HepG2 (cell line): ENCODE measurements around the gene SSBP1. TPM values are rescaled to one million over a fixed set of nuclear protein-coding genes. Genes with fewer than 3 reads are reported as not detected.

ENCODE experiments used
- ATAC-seq: fragments of 200-7000 bp; cut with Tn5 transposase; 3 replicates; pipeline ENCODE4 v1.9.1; 2020; ENCODE audit warnings: mild to moderate bottlenecking, moderate library complexity
- BruUV-seq: library from RNA; stranded (reverse); fragments of 400-500 nt; replicated peaks from 2 replicates; lab custom pipeline; 2021; lab: Mats Ljungman, UMichigan
- CTCF ChIA-PET: fragments of 300-600 bp; formaldehyde crosslinking; extraction: SDS; loops from one replicate; lab custom pipeline; 2021; ENCODE audit warnings: low total read pairs, inconsistent platforms, low intra/inter-chr PET ratio; lab: Yijun Ruan, JAX
- POLR2A ChIA-PET: fragments of 350-600 bp; sonication (Branson Sonifier 250); formaldehyde crosslinking; loops from one replicate; lab custom pipeline; 2020; ENCODE audit warnings: antibody characterized with exemption, inconsistent platforms; lab: Yijun Ruan, JAX
- DNase-seq: peaks from one replicate; pipeline ENCODE4 v3.0.0-alpha.2; 2015; ENCODE audit warnings: low spot score
- FAIRE-seq: peaks from 3 replicates; lab custom pipeline; 2011; peaks lifted over from hg19 to GRCh38; lab: Jason Lieb, UNC
- H2AFZ ChIP-seq: one replicate; pipeline ENCODE4 v1.6.1; 2011; ENCODE audit warnings: low read length, inconsistent platforms
- H3K27ac ChIP-seq: fragments of 300-600 bp; 3 replicates; pipeline ENCODE4 v1.8.0; 2011; ENCODE audit warnings: mixed run types, mild to moderate bottlenecking, mixed read lengths, low read length, inconsistent platforms; ENCODE audit not compliant: insufficient read depth; ENCODE audit errors: extremely low read length
- H3K27me3 ChIP-seq, 2 experiments: fragments of 200-600 bp in 1 of 2; 2 replicates in 1 of 2; 3 replicates in 1 of 2; pipeline versions ENCODE4 v1.6.0 to v1.8.0; 2011; ENCODE audit warnings: low read length in 2 of 2, mild to moderate bottlenecking in 2 of 2, moderate library complexity in 2 of 2, inconsistent platforms in 1 of 2; ENCODE audit not compliant: insufficient read depth in 2 of 2, control insufficient read depth in 1 of 2
- H3K36me3 ChIP-seq, 2 experiments: fragments of 200-600 bp in 1 of 2; replicated peaks in 1 of 2; 2 replicates in 1 of 2; 3 replicates in 1 of 2; pipeline versions ENCODE4 v1.5.1 to v1.8.0; 2011; ENCODE audit warnings: low read length in 2 of 2, inconsistent platforms in 1 of 2; ENCODE audit not compliant: insufficient read depth in 2 of 2, control insufficient read depth in 1 of 2
- H3K4me1 ChIP-seq: 2 replicates; pipeline ENCODE4 v1.5.1; 2012; ENCODE audit warnings: low read length, inconsistent platforms; ENCODE audit not compliant: insufficient read depth
- H3K4me2 ChIP-seq: 2 replicates; pipeline ENCODE4 v1.6.0; 2011; ENCODE audit warnings: low read depth, low read length, inconsistent platforms
- H3K4me3 ChIP-seq, 3 experiments: fragments of 200-600 bp in 1 of 3; sonication (generic), shearing (Covaris generic) in 1 of 3; replicated peaks in 1 of 3; 2 replicates each; pipeline ENCODE4 v1.5.1; 2011 to 2016; ENCODE audit warnings: low read length in 3 of 3, inconsistent platforms in 2 of 3, low read depth in 2 of 3, mild to moderate bottlenecking in 2 of 3, control low read depth in 1 of 3, mixed read lengths in 1 of 3; ENCODE audit not compliant: insufficient read depth in 1 of 3
- H3K79me2 ChIP-seq: one replicate; pipeline ENCODE4 v1.6.1; 2011; ENCODE audit warnings: low read length, inconsistent platforms; ENCODE audit not compliant: insufficient read depth
- H3K9ac ChIP-seq: 2 replicates; pipeline ENCODE4 v1.6.0; 2011; ENCODE audit warnings: mild to moderate bottlenecking, low read depth, low read length, inconsistent platforms; ENCODE audit not compliant: insufficient read depth
- H3K9me3 ChIP-seq: 2 replicates; pipeline ENCODE4 v1.5.1; 2012; ENCODE audit warnings: mild to moderate bottlenecking, low read length
- H4K20me1 ChIP-seq: 2 replicates; pipeline ENCODE4 v1.6.0; 2011; ENCODE audit warnings: inconsistent platforms, mild to moderate bottlenecking, low read length, moderate library complexity; ENCODE audit not compliant: insufficient read depth
- ATF6 ChIP-seq: sonication (generic); formaldehyde crosslinking; conservative IDR thresholded peaks from 2 replicates; pipeline ENCODE4 v1.4.0; 2020; ENCODE audit warnings: missing genetic modification reagents
- CEBPG ChIP-seq: IDR thresholded peaks from 2 replicates; pipeline ENCODE4 v1.6.1; 2016
- EHMT2 ChIP-seq: fragments of 200-600 bp; sonication (generic); IDR thresholded peaks from 2 replicates; pipeline ENCODE4 v1.7.0; 2017; ENCODE audit warnings: antibody characterized with exemption, low read depth, low read length, borderline replicate concordance
- ZC3H4 ChIP-seq: sonication (generic); formaldehyde crosslinking; IDR thresholded peaks from 2 replicates; pipeline ENCODE4 v1.4.0; 2020; ENCODE audit warnings: missing genetic modification reagents, borderline replicate concordance
- ZNF282 ChIP-seq: fragments of 450-650 bp; IDR thresholded peaks from 2 replicates; pipeline ENCODE4 v1.6.1; 2018; ENCODE audit not compliant: partially characterized antibody
- ZNF547 ChIP-seq: sonication (generic); formaldehyde crosslinking; IDR thresholded peaks from 2 replicates; pipeline ENCODE4 v1.5.1; 2020; ENCODE audit warnings: mild to moderate bottlenecking, missing genetic modification reagents
- ZNF562 ChIP-seq: sonication (generic); formaldehyde crosslinking; IDR thresholded peaks from 2 replicates; pipeline ENCODE4 v1.8.0; 2022; ENCODE audit warnings: missing genetic modification reagents, borderline replicate concordance
- ZNF790 ChIP-seq: sonication (generic); formaldehyde crosslinking; IDR thresholded peaks from 2 replicates; pipeline ENCODE4 v1.8.0; 2022; ENCODE audit warnings: missing genetic modification reagents, mild to moderate bottlenecking, borderline replicate concordance
- WGBS: methylation state at CpG from one replicate; pipeline ENCODE4 v1.1.6; 2017; ENCODE audit warnings: low lambda C conversion rate; 5-methylcytosine and 5-hydroxymethylcytosine counted together
- in situ Hi-C: cut with HindIII; loops from 2 replicates; pipeline ENCODE4 v1.10.0; 2017; ENCODE audit warnings: low pct_unique_long_range_greater_than_20kb; ENCODE audit not compliant: extremely low pct_ligation_motif_present
- intact Hi-C: fragments of 100-400 bp; cut with micrococcal nuclease; formaldehyde crosslinking; loops from one replicate; pipeline ENCODE4 v1.10.0; 2022; ENCODE audit not compliant: unreplicated experiment
- polyA plus RNA-seq, 8 experiments: library from polyadenylated mRNA; depleted of rRNA in 3 of 8; stranded (reverse) in 7 of 8; unstranded in 1 of 8; fragments of >200 nt; fragmentation: Illumina TruSeq in 4 of 8; extraction: Trizol in 4 of 8; gene quantifications; 2 replicates each; pipeline versions ENCODE4 v1.2.1 to v1.2.3, GENCODE V29; 2011 to 2016; ENCODE audit warnings: low read depth in 4 of 8, missing spikeins in 1 of 8, mixed read lengths in 1 of 8; ENCODE audit not compliant: insufficient read depth in 1 of 8
- total RNA-seq, 5 experiments: library from RNA; depleted of rRNA; stranded (reverse); fragments of >200 nt; fragmentation: Illumina TruSeq; extraction: Trizol; gene quantifications; 2 replicates each; pipeline ENCODE4 v1.2.3, GENCODE V29; 2016; ENCODE audit warnings: low read depth in 1 of 5

SSBP1 gene
- total and polyA plus RNA-seq, 2 of the 13 experiments (the other 11 are each of a cell fraction or from before 2014, with no cell fraction given) = 64.4 to 254 TPM

GRCh38 chr7:141698247-141699015 is 39.7 kb upstream of the SSBP1 start:
- H3K27me3 ChIP-seq = peaks cover 0 to 5% of the 10 kb centered on the region in 2 experiments; a peak in 1 of 5 replicates
- H3K36me3 ChIP-seq = no peaks in the 10 kb centered on the region
- in situ Hi-C loops (no loop called here), intact Hi-C loops (no loop called here)
- 0 out of 2 replicates have a peak, but pooled peaks cover 2% of the 10 kb centered on the region for H4K20me1 ChIP-seq
- ATAC-seq = no peak
- H3K9ac ChIP-seq = no peak overlapping the region
- H3K4me1 ChIP-seq = peaks cover 50% of the 10 kb centered on the region
- ChIA-PET POLR2A (no interaction called here), CTCF (no interaction called here)
- no peak overlapping the region for H3K27ac ChIP-seq
- WGBS = 96% methylated on average over 1 of the region's 1 CpG
- no peak overlapping the region for H3K4me3 ChIP-seq
- no peak overlapping the region for H2AFZ ChIP-seq
- no peaks in the 10 kb centered on the region for H3K79me2 ChIP-seq
- no peaks in the 10 kb centered on the region for H3K9me3 ChIP-seq
- no peak for FAIRE-seq
- no peak for DNase-seq
- no peak for TF ChIP-seq ZNF282
- TF ChIP-seq ZNF547 (CRISPR knock-in tag) = no peak
- TF ChIP-seq ZNF562 (CRISPR knock-in tag) = no peak
- TF ChIP-seq CEBPG (CRISPR knock-in tag) = no peak
- no peak for TF ChIP-seq ZC3H4 (CRISPR knock-in tag)
- no TSS peak for BruUV-seq
- no peak overlapping the region for H3K4me2 ChIP-seq

GRCh38 chr7:141699860-141700259 is 38.3 kb upstream of the SSBP1 start:
- in situ Hi-C loops = no loop called here
- Histone ChIP-seq H2AFZ (no peak overlapping the region), H3K9me3 (no peaks in the 10 kb centered on the region), H3K9ac (no peak overlapping the region), H3K4me3 (no peak overlapping the region), H3K4me1 (peaks cover 62% of the 10 kb centered on the region), H3K79me2 (no peaks in the 10 kb centered on the region), H3K4me2 (no peak overlapping the region), H3K36me3 (no peaks in the 10 kb centered on the region), H4K20me1 (0 out of 2 replicates have a peak, but pooled peaks cover 2% of the 10 kb centered on the region), H3K27me3 (peaks cover 0 to 12% of the 10 kb centered on the region in 2 experiments; a peak in 3 of 5 replicates), H3K27ac (no peak overlapping the region)
- no peak for FAIRE-seq
- TF ChIP-seq EHMT2 (no peak), ATF6 (no peak), ZNF790 (CRISPR knock-in tag) (no peak)
- ATAC-seq = no peak
- WGBS = 89% methylated on average over 3 of the region's 3 CpGs
- no peak for DNase-seq
- ChIA-PET POLR2A (interaction anchor here (1.9 to 2.9 kb wide), 2 partner anchors 10 to 38 kb away, joined by 4 to 17 read pairs; partner anchors contain the start of gene SSBP1), CTCF (no interaction called here)
- TSS peak; percentile 49 for BruUV-seq
- intact Hi-C loops = no loop called here
